NCI-H345 treated with DMSO at 0.1 percent for 48 hours (cell line): ENCODE measurements around the gene ZYX.
"Not testable (repeated sequence)": the region's sequence is repeated elsewhere in the genome, so short reads cannot be mapped to it uniquely, and the experiment has no call there.

Experiments
- DNase-seq: peaks from one replicate; lab custom pipeline; 2025; ENCODE audit not compliant: unreplicated experiment; lab: John Stamatoyannopoulos, UW

Gene ZYX

DNA sequence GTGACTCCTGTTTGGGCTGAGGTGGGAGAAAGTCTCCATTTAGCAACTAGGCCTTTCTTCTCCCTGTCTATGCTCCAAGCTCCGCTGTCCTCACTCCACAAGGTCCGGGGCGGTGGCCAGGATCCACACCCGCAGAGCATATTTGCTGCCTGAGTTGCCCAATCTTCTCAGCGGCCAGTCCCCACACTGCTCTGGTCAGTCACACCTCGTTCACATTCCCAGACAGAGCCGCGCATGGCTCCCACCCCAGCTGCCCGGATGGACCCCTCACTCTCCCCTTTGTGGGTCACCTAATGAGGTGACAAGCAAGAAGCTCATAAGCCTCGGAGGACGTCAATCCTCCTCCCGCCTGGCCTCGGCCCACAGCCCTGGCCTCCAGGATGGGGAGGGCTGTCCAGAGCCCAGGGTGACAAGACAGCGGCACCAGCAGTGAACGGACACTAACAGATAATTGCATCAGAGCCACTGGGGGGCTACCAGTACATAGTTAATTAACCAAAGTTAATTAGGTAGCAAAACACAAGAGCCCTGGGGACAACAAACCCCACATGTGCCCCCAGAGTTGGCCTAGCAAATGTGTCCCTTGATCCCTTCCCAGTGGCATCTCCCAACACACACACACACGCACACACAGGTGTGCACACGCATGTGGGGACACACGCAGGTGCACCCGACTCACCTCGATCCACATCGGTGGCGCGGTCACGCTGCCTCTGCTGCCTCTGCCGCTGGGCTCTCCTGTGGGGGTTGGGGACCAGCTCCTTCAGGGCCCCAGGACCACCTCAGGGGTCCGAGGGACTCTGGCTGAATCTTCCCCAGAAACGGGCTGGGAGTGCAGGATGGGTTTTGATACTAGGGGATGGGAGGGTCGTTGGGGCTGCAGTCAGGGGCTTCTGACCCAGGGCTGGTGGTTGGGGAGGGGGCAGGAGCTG is 15.7 kb downstream of the ZYX start:
- no peak for DNase-seq

DNA sequence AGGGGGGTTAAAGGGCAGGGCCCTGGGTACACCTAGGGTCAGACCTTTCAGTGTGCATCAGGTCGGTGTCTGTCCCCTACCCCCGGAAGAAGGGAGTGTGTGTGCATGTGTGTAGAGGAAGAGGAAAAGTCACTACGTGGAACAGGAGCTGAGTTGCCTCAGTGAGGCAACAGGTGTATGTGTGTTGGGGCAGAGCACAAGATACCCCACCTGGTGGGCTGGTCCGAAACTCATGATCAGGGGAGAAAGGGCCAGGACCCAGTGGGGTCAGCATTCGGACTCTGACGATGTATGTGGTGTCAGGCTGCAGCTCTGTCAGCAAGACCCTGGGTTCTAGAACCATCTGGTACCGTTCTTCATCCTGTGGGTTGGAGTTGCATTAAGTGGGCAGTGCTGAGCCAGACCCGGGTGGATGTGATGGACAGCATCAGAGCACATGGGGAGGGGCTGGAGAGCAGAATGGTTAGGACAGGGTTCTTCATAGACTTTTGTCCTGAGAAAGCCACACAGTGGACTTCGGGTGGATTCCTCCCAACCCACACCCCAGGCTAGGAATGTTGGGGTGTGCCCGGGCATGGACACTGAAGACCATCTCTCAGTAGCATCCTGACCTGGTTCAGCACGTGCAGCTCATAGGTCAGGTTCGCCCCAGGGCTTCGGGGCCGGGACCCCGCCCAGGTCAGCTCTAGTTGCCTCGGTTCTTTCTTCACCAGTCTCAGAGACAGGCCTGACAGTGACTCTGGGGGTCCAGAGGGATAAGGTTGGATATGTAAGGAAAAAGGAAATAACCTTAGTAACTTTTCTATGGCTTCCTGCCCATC is 16.8 kb downstream of the ZYX start:
- DNase-seq: no peak

DNA sequence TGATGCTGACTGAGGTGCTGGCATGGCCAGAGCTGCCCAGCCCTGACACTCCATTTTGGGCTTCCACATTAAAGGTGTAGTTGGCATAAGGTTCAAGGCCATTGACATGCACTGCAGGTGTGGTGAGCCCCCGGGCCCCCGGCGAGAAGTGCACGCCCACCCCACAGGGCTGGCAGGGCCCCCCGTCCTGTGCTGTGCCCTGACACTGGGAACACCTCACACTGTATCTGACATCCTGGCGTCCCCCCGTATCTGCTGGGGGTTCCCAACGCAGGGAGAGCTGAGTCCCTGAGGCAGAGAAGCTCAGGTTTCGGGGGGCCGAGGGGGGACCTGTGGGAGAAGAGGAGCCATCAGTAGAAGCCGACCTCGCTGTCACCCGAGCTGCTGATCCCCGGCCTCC is 17.5 kb downstream of the ZYX start:
- no peak for DNase-seq

DNA sequence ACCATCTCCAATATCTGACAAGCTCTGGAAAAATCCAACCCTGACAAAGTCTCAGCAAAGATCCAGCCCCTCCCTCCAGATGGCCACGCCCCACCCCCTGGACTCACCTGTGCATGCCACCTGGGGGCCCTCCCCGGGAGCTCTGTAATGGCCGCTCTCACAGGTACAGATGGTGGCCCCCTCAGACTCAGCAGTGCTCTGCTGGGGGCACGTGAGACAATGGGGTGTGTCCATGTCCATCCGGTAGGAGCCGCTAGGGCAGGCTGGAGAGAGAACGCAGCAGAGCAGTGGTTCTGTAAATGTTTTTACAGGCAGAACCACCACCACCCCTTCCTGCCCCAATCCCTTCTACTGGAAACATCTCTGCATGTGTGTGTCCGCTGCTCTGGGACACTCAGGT is 18.0 kb downstream of the ZYX start:
- DNase-seq: no peak

DNA sequence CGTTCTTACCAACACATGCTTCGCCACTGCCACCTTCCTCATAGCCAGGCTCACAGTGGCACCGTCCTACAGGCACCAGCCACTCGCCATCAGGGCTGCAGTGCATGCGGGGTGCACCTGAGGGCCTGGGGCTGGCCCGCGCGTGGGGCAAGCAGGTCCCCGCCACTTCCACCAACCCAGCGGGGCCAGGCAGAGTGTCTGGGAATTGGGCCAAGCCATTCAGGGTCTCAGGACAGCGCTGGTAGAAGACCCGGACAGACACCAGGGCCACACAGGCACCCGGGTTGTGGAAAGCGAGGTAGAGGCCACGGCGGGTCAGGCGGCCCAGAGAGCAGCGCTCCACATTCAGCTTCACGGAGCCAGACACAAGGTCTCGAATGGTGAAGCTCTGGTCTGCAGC is 18.5 kb downstream of the ZYX start:
- DNase-seq: no peak

DNA sequence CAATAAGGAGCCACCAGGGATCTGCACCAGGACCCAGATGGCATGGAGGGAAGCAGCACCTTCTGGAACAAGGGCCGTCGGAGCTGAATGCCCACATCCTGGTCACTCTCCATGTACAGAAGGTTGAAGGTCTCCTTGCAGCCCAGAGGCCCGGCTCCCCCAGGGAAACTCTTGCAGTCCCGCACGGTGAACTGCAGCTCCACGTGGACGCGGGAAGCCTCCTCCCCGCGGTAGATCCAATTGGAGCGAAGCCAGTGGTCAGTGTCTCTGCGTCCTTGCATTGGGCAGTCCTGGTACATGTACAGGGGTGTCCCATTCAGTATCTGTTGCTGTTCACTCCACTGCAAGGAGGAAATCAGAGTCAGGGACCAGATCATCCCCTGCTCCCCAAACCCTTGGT is 20.1 kb downstream of the ZYX start:
- no peak for DNase-seq

DNA sequence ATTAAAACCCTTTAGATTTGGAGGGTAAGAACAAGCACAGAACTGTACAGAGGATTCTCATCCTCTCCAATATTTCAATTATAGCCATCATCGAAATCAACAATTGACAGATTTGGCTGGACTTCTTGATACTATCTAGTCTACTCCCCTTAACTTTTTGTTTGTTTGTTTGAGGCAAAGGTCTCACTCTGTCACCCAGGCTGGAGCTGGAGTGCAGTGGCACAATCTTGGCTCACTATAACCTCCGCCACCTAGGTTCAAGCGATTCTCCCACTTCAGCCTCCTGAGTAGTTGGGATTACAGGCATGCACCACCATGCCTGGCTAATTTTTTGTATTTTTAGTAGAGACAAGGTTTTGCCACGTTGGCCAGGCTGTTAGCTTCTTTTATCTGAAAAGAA is 21.1 kb downstream of the ZYX start:
- DNase-seq: not testable (repeated sequence)

DNA sequence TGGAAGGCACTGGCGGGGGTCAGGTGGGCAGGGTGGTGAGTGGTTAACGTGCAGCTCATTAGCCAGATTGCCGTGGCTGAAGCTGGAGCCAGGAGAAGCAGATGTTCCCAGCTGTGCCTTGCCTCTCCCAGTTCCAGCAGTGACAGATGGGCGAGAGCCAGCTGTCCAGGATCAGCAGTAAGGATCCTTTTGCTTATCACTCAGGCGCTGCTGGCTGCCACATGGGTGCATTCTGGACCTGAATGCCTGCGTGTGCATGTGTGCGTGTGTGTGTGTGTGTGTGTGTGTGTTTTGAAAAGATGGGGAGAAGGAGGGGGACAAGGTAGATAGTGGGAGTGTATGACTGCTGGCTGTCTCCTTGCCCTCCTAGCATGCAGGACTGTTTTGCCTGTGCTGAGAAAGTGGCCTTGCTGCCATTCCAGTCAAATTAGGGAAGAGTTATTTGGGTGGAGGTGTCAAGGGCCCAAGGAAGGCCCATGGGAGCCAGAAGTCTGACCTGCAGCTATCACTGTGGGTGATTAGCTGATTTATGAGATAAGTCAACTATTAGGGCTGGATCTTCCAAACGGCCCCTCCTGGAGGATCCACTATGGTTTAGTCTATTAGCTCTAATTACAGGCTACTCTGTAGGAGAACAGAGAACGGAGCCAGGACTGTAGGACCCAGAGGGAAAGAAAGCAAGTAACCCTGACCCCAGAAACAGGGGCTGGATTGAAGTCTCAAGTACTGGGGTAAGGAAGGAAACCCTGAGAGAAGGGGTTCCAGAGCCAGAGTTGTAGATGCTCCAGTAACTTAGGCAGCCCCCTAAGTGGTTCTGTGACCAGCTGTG is 24.2 kb downstream of the ZYX start:
- no peak for DNase-seq

DNA sequence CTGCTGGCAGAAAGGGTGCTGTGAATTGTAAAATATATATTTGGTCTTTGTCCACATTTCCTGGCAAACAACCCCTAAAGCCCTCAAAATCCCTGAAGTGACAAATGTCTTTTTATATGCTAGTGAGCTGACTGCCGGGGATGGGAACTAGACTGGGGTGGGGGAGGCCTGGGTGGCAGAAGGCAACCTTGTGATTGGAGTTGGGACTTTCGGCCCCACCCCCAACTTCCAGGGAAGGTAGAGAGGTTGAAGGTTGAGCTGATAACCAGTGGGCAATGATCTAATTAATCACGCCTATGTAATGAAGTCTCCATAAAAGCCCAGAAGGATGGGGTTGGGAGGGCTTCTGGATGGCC is 24.8 kb downstream of the ZYX start:
- DNase-seq: no peak

DNA sequence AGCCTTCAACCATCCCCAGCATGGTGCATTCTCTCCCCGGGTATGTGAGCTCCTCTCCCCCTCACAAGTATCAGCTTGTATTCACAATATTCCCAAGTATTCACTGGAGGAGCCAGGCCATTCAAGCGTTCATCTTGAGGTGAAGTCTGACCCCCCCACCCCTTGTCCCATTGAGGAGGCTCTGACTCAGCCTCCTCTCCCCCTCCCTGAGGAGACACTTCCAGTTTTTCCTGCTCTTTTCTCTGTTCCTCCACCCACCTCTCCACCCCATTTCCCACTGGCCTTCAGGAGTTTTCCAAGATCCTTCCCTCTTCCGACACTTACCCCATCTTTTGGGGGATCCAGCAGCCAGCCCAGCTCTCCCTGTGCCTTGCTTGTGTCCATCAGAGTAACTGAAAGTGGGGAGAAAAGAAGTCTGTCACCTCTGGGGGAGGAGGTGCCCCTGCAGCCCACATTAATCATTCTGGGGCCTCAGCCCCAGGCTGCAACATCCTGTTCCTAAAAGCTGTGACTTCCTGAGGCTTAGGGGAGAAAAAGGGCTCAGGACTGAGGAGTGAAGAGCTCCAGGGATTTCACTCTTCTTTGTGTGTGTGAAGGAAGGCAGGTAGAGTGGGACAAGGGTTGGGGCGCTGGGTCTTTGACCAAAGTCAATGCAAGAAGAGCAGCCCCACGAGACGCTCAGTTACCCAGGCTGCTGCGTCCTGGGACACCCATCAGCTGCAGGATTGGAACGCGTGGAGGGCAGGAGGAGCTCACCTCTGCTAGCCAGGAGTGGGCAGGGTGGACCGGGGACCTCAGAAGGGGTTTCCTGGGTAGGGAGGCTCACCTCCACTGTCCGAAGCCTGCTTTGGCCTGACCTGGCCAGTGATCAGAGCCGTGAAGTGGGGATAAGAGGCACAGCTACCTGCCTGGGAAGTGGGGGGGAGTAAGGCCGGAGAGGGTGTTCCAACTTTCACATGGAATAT is 26.4 kb downstream of the ZYX start:
- no peak for DNase-seq

DNA sequence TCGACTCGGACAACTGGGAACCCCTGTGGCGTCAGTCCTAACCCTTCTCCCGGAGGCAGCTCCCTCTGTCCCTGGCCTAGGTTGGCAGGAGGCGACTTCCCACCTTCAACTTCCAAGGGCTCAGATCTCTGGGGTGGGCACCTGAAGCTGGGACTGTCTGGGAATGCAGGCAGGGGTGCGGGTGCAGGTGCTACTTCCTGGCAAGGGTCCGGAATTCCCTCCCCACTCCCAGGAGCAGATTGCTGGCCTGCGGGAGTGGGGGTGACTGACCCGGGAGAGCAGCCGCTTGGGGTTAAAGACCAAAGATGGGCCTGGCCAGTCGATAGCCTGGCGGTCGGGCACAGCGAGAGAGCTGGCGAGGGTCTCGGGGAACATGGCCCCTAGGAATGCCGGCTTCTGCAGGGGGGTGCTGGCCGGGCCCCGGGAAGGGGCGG is 27.1 kb downstream of the ZYX start:
- DNase-seq: no peak

DNA sequence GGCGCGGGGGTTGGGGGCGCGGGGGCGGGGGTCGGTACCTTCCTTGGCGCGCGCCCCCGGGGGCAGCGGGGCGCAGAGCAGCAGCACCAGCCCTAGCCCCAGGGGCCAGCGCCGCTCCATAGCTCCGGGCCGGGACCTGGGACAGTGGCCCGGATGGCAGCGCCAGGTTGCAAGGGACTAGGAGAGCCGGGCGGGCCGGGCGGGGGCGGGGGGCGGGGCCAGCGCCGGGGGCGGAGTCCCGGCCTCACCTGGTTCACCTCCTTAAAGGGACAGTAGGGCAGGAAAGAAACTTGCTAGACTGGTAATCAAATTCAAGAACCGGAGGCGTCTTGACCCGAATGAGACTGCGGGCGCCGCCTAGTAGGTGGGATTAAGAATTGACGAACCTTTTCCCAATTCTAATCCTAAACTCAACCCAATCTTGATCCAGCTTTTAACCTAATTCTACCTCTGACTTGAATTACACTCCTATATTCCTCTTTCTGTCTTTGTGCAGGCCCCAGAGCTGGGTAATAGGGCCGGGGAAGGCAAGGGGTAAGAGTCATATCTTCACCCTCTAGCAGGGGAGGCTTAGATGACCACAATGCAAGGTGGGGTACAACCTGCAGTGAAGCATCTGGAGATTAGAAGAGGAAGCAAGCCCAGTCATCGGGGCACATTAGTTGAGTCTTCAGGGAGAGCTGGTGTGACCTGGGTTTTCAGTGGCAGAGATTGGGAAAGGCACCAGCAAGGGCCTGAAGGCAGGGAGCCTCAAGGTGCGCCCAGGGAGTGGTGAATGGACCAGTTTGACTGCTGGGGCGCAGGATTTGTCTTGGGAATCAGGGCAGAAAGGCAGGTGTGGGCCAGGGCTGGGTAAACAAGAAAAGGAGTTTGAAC is 27.8 kb downstream of the ZYX start, which contains the start of gene EPHA1:
TSS of gene EPHA1 (minus strand) at position 171 of the 876 bp plus-strand sequence. CDS start at position 120, 51 bp downstream.
- DNase-seq: peak; percentile 51

DNA sequence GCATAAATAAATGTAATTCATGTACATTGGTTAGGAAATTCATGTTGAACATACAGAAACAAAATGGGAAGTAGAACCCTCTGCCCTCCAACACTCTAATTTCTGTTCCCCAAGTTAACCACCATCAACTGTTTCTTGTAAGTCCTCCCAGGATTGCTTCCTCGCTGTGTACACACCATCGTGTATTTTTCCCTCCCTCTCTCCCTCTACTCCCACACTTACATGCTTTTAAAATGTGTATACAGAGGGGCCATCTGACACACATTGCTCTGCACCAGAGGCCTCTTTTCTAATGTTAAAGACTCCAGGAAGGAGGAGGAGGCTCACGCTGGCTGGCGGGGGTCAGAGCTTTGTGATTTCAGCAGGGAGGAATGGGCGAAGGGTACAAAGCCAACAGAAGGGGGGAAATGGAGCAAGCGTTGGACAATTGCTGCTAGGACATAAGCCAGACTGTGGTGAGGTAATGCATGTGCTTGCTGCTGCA is 29.4 kb downstream of the ZYX start:
- DNase-seq: no peak

DNA sequence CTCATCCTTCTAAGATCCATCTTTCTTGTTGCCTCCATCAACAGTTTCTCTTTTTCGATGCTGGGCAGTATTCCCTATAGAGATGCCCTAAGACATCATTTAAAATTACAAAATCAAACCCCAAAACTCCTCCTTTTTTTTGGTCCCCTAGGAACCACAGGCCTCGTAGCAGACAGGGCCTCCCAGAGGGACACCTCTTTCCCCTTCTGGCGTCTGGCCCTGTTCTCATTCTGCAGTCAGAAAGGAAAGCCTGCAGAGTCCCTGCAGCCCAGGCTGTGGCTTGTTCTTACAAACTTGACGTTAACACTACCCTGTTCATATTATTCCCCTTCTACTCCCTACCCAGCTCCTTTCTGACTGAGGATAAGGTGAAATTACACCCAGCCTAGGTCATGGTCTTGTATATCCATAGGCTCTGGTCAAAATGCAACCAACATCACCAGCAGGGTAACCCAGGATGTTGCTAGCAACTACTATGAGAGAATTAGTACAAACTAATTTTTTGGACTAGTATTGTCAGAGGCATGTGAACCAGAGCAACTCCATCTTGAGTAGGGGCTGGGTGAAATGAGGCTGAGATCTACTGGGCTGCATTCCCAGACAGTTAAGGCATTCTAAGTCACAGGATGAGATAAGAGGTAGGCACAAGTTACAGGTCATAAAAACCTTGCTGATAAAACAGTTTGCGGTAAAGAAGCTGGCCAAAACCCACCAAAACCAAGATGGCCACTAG is 31.0 kb downstream of the ZYX start:
- no peak for DNase-seq

DNA sequence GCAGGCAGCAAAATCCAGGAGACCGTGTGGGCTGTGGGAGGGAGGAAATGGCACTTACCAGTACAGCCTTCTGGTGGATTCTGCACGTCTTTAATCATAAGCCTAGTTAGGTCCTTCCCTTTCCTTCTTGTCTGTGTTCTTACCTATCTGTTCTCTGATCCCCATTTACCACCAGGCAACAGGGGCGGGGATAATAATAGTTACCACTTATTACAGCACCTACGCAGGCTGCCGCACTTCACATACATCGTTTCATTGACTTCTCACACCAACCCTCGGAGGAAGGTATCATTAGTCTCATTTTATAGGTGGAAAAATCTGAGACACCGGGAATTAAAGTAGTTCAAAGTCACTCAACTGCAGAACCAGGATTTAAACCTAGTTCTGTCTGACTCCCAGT is 32.0 kb downstream of the ZYX start:
- no peak for DNase-seq

DNA sequence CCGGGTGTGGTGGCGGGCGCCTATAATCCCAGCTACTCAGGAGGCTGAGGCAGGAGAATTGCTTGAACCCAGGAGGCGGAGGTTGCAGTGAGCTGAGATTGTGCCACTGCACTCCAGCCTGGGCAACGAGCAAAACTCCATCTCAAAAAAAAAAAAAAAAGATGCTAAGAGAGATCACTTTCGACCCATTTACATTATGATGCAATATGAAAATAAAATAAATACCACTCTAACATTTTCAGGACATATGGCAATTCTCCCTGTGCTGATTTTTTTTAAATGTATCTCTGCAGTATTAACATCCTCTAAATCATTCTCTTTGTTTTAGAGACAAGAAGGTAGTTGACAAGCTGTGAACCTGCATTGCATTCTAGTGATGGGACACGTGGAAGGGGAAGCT is 34.1 kb downstream of the ZYX start:
- not testable (repeated sequence) for DNase-seq

DNA sequence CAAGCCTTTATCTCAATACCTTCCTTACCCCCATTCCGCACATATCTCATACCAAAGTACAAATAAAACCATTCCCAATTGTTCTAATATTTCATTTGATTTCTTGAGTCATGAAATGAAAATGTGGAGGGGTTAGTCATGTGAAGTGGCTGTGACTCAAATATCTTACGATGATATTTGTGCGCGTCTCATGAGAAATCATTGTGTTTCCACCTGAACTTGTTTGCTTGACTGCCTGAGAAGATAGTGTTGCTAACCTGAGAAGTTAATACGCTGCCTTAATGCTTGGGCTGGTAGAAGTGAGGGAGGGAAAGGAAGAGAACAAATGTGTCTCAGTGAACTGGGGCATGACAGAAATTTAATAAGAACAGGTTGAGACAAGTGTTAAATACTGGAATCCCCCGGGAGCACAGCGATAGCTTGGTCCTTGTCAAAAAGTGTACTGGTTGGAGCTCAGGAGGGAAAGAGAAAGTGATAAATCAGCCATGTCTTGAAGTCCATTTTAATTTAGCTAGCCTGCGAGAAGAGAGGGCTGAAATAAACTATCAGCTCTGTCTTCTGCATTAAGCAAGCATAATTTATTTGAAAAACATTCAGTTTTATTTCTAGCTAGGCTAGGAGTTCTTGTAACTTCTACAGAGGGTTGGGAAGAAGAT is 34.7 kb downstream of the ZYX start:
- DNase-seq: no peak
